OCI-LY1 (cell line): ENCODE data around the gene KLHL29.

Experiments
- EZH2 ChIP-seq: fragments of 200-600 bp; sonication (generic), shearing (Covaris generic); IDR thresholded peaks from 2 replicates; pipeline ENCODE4 v1.8.0; 2017; ENCODE audit warnings: borderline replicate concordance, mixed run types, mild to moderate bottlenecking, antibody characterized with exemption, low read length, moderate library complexity, mixed read lengths
- TF ChIP-seq, protein P1 (sequence below): fragments of 200-600 bp; sonication (generic), shearing (Covaris generic); IDR thresholded peaks from 2 replicates; pipeline ENCODE4 v1.5.1; 2017; ENCODE audit warnings: mild to moderate bottlenecking, antibody characterized with exemption, low read length, moderate library complexity, mixed read lengths

DNA sequence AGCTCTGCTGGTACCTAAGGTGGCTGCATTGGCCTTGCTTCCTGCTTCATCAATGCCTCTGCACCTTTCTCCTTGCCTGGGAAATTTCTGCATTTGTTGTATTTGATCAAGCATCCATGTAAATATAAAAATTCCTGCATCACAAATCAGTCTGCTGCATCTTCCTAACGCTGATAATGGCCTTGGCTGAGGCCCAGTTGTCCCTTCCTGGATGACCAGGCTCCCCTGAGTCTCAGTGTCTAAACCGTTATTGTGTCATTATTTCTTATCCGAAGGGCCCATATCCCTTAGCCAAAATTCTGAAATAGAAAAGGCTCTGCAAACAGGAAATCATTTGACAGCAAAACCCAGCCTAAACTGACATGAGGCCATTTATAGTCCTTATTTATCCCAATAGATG lies 62.4 kb downstream of the KLHL29 start:
- TF ChIP-seq EZH2 = no peak
- TF ChIP-seq, protein P1, sequence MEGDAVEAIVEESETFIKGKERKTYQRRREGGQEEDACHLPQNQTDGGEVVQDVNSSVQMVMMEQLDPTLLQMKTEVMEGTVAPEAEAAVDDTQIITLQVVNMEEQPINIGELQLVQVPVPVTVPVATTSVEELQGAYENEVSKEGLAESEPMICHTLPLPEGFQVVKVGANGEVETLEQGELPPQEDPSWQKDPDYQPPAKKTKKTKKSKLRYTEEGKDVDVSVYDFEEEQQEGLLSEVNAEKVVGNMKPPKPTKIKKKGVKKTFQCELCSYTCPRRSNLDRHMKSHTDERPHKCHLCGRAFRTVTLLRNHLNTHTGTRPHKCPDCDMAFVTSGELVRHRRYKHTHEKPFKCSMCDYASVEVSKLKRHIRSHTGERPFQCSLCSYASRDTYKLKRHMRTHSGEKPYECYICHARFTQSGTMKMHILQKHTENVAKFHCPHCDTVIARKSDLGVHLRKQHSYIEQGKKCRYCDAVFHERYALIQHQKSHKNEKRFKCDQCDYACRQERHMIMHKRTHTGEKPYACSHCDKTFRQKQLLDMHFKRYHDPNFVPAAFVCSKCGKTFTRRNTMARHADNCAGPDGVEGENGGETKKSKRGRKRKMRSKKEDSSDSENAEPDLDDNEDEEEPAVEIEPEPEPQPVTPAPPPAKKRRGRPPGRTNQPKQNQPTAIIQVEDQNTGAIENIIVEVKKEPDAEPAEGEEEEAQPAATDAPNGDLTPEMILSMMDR = no peak
